Measurements from ENCODE around the gene DENND4A.

DNA sequence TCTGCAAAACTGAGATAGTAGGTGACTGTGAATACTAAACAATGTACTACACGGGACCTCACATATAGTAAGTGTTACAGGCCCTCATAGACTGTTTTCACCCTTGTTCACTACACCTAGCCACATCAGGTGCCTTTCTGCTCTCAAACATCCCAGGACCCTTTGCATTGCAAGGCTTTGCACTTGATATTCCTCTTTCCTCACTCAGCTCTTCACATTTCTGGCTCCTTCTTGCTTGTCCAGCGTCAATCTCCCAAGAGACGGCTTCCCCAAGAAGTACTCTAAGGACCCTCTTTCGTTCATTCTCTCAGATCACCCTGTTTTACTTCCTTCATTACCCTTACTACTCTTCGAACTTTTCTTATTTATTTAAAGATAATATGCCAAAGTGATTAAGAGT lies 10.0 kb downstream of the DENND4A start:
- TF ChIP-seq POLR2AphosphoS5 (IDR thresholded peaks at IDR 0.05) (no peak), POLR2A (IDR thresholded peaks at IDR 0.05) (no peak)
